Small intestine (tissue), 7 donors: ENCODE measurements around the gene FXN. TPM values are rescaled to one million over a fixed set of nuclear protein-coding genes. Genes with fewer than 3 reads are reported as not detected.
A peak's percentile ranks its signal among the peaks of the same experiment; 100 is the strongest.

Experiments
- DNase-seq, 2 donors: peaks; one replicate each; pipeline versions ENCODE4 v3.0.0 to v3.0.0-alpha.2; 2013
- FAIRE-seq: peaks from 2 replicates; lab custom pipeline; 2012; peaks lifted over from hg19 to GRCh38; lab: Jason Lieb, UNC
- H3K27ac ChIP-seq, 3 donors: one replicate each; pipeline ENCODE4 v1.5.1; 2013; ENCODE audit warnings: low read length in 2 of 3, mild to moderate bottlenecking in 2 of 3, control low read depth in 1 of 3, inconsistent platforms in 1 of 3, low read depth in 1 of 3, moderate library complexity in 1 of 3
- H3K27me3 ChIP-seq, 3 donors: one replicate each; pipeline ENCODE4 v1.6.1; 2013; ENCODE audit warnings: low read length in 3 of 3, inconsistent platforms in 1 of 3; ENCODE audit not compliant: control insufficient read depth in 3 of 3, insufficient read depth in 3 of 3
- H3K36me3 ChIP-seq, 3 donors: one replicate each; pipeline ENCODE4 v1.6.1; 2013; ENCODE audit warnings: low read length in 3 of 3, inconsistent platforms in 1 of 3, low read depth in 1 of 3, mild to moderate bottlenecking in 1 of 3, moderate library complexity in 1 of 3; ENCODE audit not compliant: control insufficient read depth in 3 of 3, insufficient read depth in 2 of 3
- H3K4me1 ChIP-seq, 3 donors: one replicate each; pipeline ENCODE4 v1.6.1; 2013; ENCODE audit warnings: low read length in 2 of 3, inconsistent platforms in 1 of 3, low read depth in 1 of 3, mild to moderate bottlenecking in 1 of 3, moderate library complexity in 1 of 3; ENCODE audit not compliant: control insufficient read depth in 3 of 3, insufficient read depth in 2 of 3
- H3K4me3 ChIP-seq, 3 donors: one replicate each; pipeline ENCODE4 v1.5.1; 2013; ENCODE audit warnings: low read length in 3 of 3, control low read depth in 1 of 3, inconsistent platforms in 1 of 3, low read depth in 1 of 3, mild to moderate bottlenecking in 1 of 3, moderate library complexity in 1 of 3
- H3K9me3 ChIP-seq, 2 donors: one replicate each; pipeline ENCODE4 v1.6.1; 2013; ENCODE audit warnings: low read depth in 1 of 2, low read length in 1 of 2; ENCODE audit not compliant: control insufficient read depth in 2 of 2, insufficient read depth in 1 of 2
- WGBS, 3 donors: extraction: QIAGEN DNeasy Blood & Tissue Kit; methylation state at CpG; one replicate each; pipeline ENCODE4 v1.1.7; 2013; 5-methylcytosine and 5-hydroxymethylcytosine counted together
- polyA plus RNA-seq, 4 donors: library from polyadenylated mRNA; stranded (reverse) in 3 of 4; unstranded in 1 of 4; fragments of 200-250 nt in 3 of 4; fragments of 120-200 nt in 1 of 4; gene quantifications; one replicate each; pipeline versions ENCODE4 v1.2.1 to v1.2.3, GENCODE V29; 2013
- donor health status: healthy with polysubstance abuse.
- donor health status: control.
- donor health status: control.
- donor health status: Bipolar disorder and iron deficiency.
- donor health status: healthy.

The FXN gene
- polyA plus RNA-seq, 4 donors = 2.7 to 16.6 (median 8.8) TPM

DNA sequence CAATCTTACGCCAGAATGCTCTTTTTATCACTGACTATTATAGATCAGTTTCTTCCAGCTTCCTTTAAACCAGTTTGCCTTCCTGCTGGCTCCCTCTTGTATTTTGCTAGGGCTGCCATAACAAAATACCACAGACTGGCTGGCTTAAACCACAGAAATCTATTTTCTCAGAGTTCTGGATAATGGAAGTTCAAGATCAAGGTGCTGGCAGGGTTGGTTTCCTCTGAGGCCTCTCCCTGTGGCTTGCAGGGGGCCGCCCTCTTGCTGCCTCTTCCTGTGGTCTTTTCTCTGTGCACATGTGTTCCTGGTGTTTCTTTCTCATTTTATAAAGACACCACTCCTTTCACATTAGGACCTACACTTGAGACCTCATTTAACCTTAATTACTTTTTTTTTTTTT is 6.8 kb upstream of the FXN start:
- H3K9me3 ChIP-seq = peaks cover 0 to 3% of the 10 kb centered on the region in 2 donors
- H3K4me1 ChIP-seq = no peaks in the 10 kb centered on the region
- DNase-seq (no peak), FAIRE-seq (no peak)
- WGBS, 3 donors = 80 to 87% (median 86%) methylated on average over 2 of the region's 2 CpGs
- H3K36me3 ChIP-seq = no peaks in the 10 kb centered on the region
- H3K4me3 ChIP-seq = no peak overlapping the region
- H3K27ac ChIP-seq = no peak overlapping the region
- no peaks in the 10 kb centered on the region for H3K27me3 ChIP-seq

DNA sequence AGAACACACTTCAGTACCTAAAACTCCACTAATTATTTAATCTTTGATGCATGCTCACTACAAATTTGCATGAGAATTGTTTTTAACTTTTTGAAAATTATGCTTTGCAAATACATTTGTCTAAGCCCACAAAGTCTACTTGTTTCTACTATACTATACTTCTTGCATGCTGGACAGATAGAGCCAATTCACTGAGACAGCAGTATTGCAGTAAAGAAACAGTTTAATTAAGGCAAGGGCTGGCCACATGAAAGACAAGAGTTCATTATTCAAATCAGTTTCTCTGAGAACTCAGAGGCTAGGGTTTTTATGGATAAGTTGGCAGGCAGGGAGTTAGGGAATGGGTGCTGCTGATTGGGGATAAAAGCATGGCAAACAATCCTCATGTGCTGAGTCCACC is 6.0 kb upstream of the FXN start:
- H3K27ac ChIP-seq = no peak overlapping the region
- H3K27me3 ChIP-seq = no peaks in the 10 kb centered on the region
- H3K36me3 ChIP-seq = no peaks in the 10 kb centered on the region
- no peak overlapping the region for H3K4me3 ChIP-seq
- no peaks in the 10 kb centered on the region for H3K4me1 ChIP-seq
- no peak for DNase-seq
- H3K9me3 ChIP-seq = peaks cover 0 to 3% of the 10 kb centered on the region in 2 donors
- FAIRE-seq = no peak

DNA sequence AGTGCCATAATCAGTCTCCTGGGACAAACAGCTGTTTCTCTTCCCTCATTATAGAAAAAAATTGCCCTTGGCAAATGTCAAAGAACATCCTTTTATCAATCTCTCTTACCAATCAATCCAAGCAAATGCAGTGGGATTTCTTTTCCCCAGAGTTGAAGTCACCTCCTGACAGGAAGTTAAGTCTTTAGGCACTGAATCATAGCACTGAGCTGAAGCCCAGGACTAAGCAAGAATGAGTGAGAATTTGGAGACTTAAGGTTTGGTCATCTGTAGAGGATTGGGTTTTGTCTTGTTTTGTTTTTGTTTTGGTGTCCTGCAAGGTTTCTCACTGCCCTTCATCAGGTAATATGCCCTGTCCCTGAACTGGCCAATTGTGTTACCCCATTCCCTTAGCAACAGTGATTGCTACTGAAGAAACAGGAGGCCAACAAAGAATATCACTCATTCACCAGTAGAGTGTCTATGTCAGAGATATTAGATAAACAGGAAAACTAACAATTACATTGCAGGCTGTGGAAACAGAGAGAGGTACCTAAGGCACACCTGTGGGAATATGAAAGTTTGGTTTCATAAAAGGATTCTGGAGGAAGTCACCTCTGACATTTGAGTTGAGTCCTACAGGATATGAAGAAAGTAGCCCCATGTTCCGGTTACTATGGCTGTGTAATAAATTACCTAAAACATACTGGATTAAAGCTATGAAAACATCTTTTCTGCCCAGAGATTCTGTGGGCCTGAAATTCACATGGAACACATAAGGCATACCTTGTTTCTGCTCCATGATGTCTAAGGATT is 4.5 kb upstream of the FXN start:
- H3K27ac ChIP-seq = no peak overlapping the region
- 81 to 87% (median 83%) methylated on average over 1 of the region's 1 CpG for WGBS, 3 donors
- no peaks in the 10 kb centered on the region for H3K27me3 ChIP-seq
- H3K9me3 ChIP-seq = peaks cover 0 to 3% of the 10 kb centered on the region in 2 donors
- no peak overlapping the region for H3K4me3 ChIP-seq
- FAIRE-seq (no peak), DNase-seq (no peak)
- H3K4me1 ChIP-seq = peaks cover 0 to 3% (median 3%) of the 10 kb centered on the region in 3 donors
- no peaks in the 10 kb centered on the region for H3K36me3 ChIP-seq

DNA sequence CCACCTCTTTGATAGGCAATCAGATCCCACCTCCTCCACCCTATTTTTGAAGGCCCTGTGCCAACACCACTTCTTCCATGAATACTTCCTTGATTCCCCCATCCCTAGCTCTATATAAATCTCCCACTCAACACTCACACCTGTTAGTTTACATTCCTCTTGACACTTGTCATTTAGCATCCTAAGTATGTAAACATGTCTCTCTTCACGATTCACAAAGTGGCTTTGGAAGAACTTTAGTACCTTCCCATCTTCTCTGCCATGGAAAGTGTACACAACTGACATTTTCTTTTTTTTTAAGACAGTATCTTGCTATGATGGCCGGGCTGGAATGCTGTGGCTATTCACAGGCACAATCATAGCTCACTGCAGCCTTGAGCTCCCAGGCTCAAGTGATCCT is 1.5 kb upstream of the FXN start:
- Histone ChIP-seq H3K36me3 (peaks cover 0 to 2% (median 0%) of the 10 kb centered on the region in 3 donors), H3K27me3 (no peaks in the 10 kb centered on the region), H3K27ac (no peak overlapping the region), H3K4me3 (no peak overlapping the region), H3K4me1 (peaks cover 0 to 10% (median 3%) of the 10 kb centered on the region in 3 donors), H3K9me3 (peaks cover 0 to 3% of the 10 kb centered on the region in 2 donors)
- WGBS, 3 donors = 28 to 62% (median 49%) methylated on average over 2 of the region's 2 CpGs
- no peak for DNase-seq
- FAIRE-seq = no peak

DNA sequence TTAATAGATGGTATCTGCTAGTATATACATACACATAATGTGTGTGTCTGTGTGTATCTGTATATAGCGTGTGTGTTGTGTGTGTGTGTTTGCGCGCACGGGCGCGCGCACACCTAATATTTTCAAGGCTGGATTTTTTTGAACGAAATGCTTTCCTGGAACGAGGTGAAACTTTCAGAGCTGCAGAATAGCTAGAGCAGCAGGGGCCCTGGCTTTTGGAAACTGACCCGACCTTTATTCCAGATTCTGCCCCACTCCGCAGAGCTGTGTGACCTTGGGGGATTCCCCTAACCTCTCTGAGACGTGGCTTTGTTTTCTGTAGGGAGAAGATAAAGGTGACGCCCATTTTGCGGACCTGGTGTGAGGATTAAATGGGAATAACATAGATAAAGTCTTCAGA is 757 bp downstream of the FXN start:
- Histone ChIP-seq H3K36me3 (peaks cover 0 to 2% (median 0%) of the 10 kb centered on the region in 3 donors), H3K9me3 (no peaks in the 10 kb centered on the region), H3K4me1 (peaks cover 0 to 10% (median 3%) of the 10 kb centered on the region in 3 donors), H3K27ac (peak overlapping the region in 2 of 3 donors; percentile 41 to 82), H3K27me3 (no peaks in the 10 kb centered on the region), H3K4me3 (peak overlapping the region; percentile 58 to 68 (median 66))
- WGBS, 3 donors = 1 to 4% (median 2%) methylated on average over 14 of the region's 14 CpGs
- DNase-seq = peak in 1 of 2 donors; percentile 25
- FAIRE-seq = no peak

DNA sequence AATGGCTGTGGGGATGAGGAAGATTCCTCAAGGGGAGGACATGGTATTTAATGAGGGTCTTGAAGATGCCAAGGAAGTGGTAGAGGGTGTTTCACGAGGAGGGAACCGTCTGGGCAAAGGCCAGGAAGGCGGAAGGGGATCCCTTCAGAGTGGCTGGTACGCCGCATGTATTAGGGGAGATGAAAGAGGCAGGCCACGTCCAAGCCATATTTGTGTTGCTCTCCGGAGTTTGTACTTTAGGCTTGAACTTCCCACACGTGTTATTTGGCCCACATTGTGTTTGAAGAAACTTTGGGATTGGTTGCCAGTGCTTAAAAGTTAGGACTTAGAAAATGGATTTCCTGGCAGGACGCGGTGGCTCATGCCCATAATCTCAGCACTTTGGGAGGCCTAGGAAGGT is 1.2 kb downstream of the FXN start:
- peak overlapping the region in 2 of 3 donors; percentile 66 to 68 for H3K4me3 ChIP-seq
- H3K27me3 ChIP-seq = no peaks in the 10 kb centered on the region
- WGBS, 3 donors = 52 to 65% (median 59%) methylated on average over 10 of the region's 10 CpGs
- peaks cover 0 to 6% (median 0%) of the 10 kb centered on the region in 3 donors for H3K36me3 ChIP-seq
- peaks cover 0 to 10% (median 3%) of the 10 kb centered on the region in 3 donors for H3K4me1 ChIP-seq
- no peak for DNase-seq
- H3K9me3 ChIP-seq = no peaks in the 10 kb centered on the region
- no peak overlapping the region for H3K27ac ChIP-seq
- FAIRE-seq = no peak

DNA sequence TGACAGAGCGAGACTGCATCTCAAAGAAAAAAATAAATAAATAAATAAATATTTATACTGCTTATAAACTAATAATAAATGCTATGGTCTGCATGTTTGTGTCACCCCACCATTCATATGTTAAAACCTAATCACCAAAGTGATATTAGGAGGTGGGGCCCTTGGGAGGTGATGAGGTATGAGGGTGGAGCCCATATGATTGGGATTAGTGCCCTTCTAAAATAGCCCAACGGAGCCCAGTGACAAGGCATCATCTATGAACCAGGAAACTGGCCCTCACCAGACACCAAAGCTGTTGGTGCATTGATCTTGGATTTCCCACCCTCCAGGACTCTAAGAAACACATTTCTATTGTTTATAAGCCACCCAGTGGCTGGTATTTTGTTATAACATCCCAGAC is 5.1 kb downstream of the FXN start:
- no peaks in the 10 kb centered on the region for H3K27me3 ChIP-seq
- H3K9me3 ChIP-seq = no peaks in the 10 kb centered on the region
- H3K36me3 ChIP-seq = peaks cover 0 to 12% (median 0%) of the 10 kb centered on the region in 3 donors
- H3K4me1 ChIP-seq = peaks cover 0 to 6% (median 0%) of the 10 kb centered on the region in 3 donors
- no peak overlapping the region for H3K27ac ChIP-seq
- 91 to 100% (median 96%) methylated on average over 2 of the region's 2 CpGs for WGBS, 3 donors
- FAIRE-seq (no peak), DNase-seq (no peak)
- no peak overlapping the region for H3K4me3 ChIP-seq

DNA sequence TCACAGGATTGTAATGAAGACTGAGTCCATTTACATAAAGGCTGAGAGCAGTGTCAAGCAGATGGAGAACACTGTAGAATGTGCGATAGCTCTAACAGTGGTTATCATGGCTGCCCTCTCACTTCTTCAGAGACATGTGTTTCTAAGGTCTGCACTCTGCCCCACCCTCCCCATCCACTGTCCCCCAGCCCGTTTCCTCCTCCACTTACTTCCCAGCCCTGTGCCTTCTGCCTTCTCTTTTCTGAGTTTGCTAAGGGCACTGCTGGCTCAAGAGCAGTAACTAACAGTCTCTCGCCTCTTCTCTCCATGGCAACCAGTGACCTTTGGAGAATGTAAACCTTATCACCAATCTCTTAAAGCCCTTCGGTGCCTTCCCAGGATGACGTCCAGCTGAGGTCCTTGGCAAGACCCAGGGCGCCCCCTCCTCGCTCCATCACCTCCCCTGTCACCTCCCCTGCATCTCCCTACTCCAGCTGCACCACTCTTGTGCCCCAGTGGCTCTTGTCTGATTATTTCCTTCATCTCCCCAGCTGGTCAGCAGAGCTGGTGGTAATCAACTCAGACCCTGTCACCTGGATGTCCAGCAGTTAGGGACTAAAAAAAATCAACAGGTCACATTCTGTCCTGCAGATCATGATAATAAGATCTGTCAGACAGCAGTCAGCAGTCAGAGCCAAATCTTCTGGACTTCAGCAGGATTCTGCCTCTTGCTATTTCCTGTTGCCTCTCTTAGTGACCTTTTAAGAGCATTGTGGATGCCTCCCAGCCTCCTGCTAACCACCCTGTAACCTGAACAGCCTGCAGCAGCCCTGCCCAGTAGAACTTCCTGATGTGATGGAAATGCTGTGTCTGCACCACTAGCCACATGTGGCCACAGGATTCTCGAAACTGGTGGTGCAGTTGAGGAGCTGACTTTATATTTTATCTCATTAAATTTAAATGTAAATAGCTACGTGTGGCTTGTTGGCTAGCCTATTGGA is 9.0 kb downstream of the FXN start:
- Histone ChIP-seq H3K27me3 (no peaks in the 10 kb centered on the region), H3K9me3 (no peaks in the 10 kb centered on the region), H3K27ac (no peak overlapping the region), H3K4me3 (no peak overlapping the region), H3K4me1 (no peaks in the 10 kb centered on the region), H3K36me3 (peaks cover 0 to 30% (median 2%) of the 10 kb centered on the region in 3 donors)
- FAIRE-seq (no peak), DNase-seq (no peak)
- WGBS, 3 donors = 59 to 65% (median 61%) methylated on average over 9 of the region's 9 CpGs
